Measurements from ENCODE around the gene OTOP2. TPM values are rescaled to one million over a fixed set of nuclear protein-coding genes. Genes with fewer than 3 reads are reported as not detected.

The OTOP2 gene
- total and polyA plus RNA-seq, 2 of the 8 experiments (the other 6 are each of a cell fraction or from before 2014, with no cell fraction given), result 0.23 TPM; not detected in 1

DNA sequence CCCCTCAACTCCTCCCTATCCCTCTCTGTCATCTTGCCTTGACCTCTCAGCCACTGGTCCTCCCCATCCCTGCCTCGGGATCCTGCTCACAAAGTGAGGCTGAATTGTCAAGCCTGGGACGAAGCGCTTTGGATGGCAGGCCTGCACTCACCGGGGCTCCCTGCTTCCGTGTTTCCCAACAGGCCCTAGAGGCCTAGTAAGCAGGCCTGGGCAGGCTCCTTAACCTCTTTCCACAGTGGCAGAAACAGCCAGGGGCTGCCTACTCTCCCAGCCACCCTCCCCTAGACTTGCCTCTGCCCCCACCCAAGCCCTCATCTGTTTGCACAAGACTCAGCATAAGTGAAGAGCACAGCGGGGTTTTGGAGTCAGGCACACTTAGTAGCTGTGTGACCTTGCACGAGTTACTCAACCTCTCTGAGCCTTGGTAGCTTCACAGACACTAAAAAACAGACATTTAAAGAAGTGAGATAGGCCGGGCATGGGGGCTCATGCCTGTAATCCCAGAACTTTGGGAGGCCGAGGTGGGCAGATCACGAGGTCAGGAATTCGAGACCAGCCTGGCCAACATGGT, 25.6 kb upstream of the OTOP2 start:
- H2BK12ac ChIP-seq (ENCODE audit: low read depth, low read length), result no peak overlapping the region
- H3K4me3 ChIP-seq (ENCODE audit: extremely low read depth in 1 of 4, insufficient read depth in 2 of 4, low read depth in 3 of 4, low read length in 4 of 4), result no peak overlapping the region
- no peak overlapping the region for H2BK120ac ChIP-seq (replicated peaks; ENCODE audit: low read depth, low read length)
- no peak overlapping the region for H2AFZ ChIP-seq (ENCODE audit: low read length)
- H3K27ac ChIP-seq (ENCODE audit: low read depth, low read length), result no peak overlapping the region
- H3K36me3 ChIP-seq (ENCODE audit: control insufficient read depth in 2 of 4, insufficient read depth in 4 of 4, low read length in 3 of 4), result no peaks in the 10 kb centered on the region
- FAIRE-seq (no peak), DNase-seq (ENCODE audit: low read depth in 1 of 2, low spot score in 2 of 2) (no peak)
- no peak overlapping the region for H3K56ac ChIP-seq (replicated peaks; ENCODE audit: insufficient read length, low read depth, low read length)
- no peak overlapping the region for H3K14ac ChIP-seq (ENCODE audit: insufficient read length)
- peaks cover 0 to 6% (median 2%) of the 10 kb centered on the region in 4 experiments; a peak in 3 of 7 replicates for H3K4me1 ChIP-seq (replicated peaks in 1 of 4; ENCODE audit: control insufficient read depth in 3 of 4, insufficient read depth in 4 of 4, low read length in 3 of 4)
- no peak overlapping the region for H4K91ac ChIP-seq (replicated peaks; ENCODE audit: insufficient read length, low read length)
- ChIA-PET POLR2A (ENCODE audit: partially characterized antibody) (interaction anchor here (2.3 kb wide), 1 partner anchor 25 kb away, joined by 8 read pairs; the partner anchor contains the start of gene FDXR), CTCF (ENCODE audit: partially characterized antibody) (interaction anchor here (0.6 to 2.3 kb wide), 4 partner anchors 15 to 64 kb away, joined by 3 to 7 read pairs (median 4); no protein-coding TSS in a partner anchor)
- no peaks in the 10 kb centered on the region for H4K20me1 ChIP-seq (replicated peaks in 1 of 2; ENCODE audit: control insufficient read depth in 1 of 2, insufficient read depth in 2 of 2, low read length in 2 of 2)
- H2BK15ac ChIP-seq (ENCODE audit: low read length), result no peak overlapping the region
- peaks cover 5 to 32% (median 22%) of the 10 kb centered on the region in 4 experiments for H3K27me3 ChIP-seq (replicated peaks in 1 of 4; ENCODE audit: control insufficient read depth in 3 of 4, extremely low read depth in 1 of 4, insufficient read depth in 3 of 4, low read length in 3 of 4)
- no peaks in the 10 kb centered on the region for H3K9me3 ChIP-seq (ENCODE audit: insufficient read depth in 2 of 2, low read depth in 1 of 2, low read length in 1 of 2)
- no peak overlapping the region for H3K23ac ChIP-seq (ENCODE audit: insufficient read length)
- H4K8ac ChIP-seq (ENCODE audit: extremely low read depth, insufficient read depth, low read length), result no peak overlapping the region
- peaks cover 5% of the 10 kb centered on the region for H3K23me2 ChIP-seq (ENCODE audit: low read depth, low read length)
- H3K4me2 ChIP-seq (ENCODE audit: insufficient read depth in 1 of 2, low read depth in 2 of 2, low read length in 2 of 2), result no peak overlapping the region
- WGBS, 2 experiments (ENCODE audit: extremely low coverage in 1 of 2, insufficient coverage in 1 of 2, insufficient read length in 1 of 2, insufficient replicate concordance in 2 of 2, low coverage in 1 of 2, low lambda C conversion rate in 2 of 2, missing lambda C conversion rate in 1 of 2), result 81% methylated on average over 9 of the region's 11 CpGs; no CpG with 5 or more reads in 1 of the 2 experiments
- no peak overlapping the region for H3K4ac ChIP-seq (replicated peaks; ENCODE audit: insufficient read length, low read depth, low read length)
- no peak overlapping the region for H4K5ac ChIP-seq (ENCODE audit: insufficient read length, low read depth, low read length)
- no peak overlapping the region for H2BK20ac ChIP-seq (ENCODE audit: low read length)
- TF ChIP-seq CBX5 (IDR thresholded peaks at IDR 0.05; ENCODE audit: low read depth, low read length) (no peak), KDM5A (IDR thresholded peaks at IDR 0.05; ENCODE audit: low read length) (no peak), KDM1A (IDR thresholded peaks at IDR 0.05; ENCODE audit: borderline replicate concordance, low read length) (0 out of 2 replicates have a peak, but pooled peaks have one; percentile 51)
- H2AK5ac ChIP-seq (ENCODE audit: low read depth, low read length), result no peak overlapping the region
- no peaks in the 10 kb centered on the region for H3K79me1 ChIP-seq (ENCODE audit: low read depth, low read length)
- no peak overlapping the region for H2BK5ac ChIP-seq (ENCODE audit: low read depth, low read length)
- H3K18ac ChIP-seq (ENCODE audit: extremely low read depth, low read length), result no peak overlapping the region
- H3K9ac ChIP-seq (replicated peaks in 1 of 4; ENCODE audit: extremely low read depth in 1 of 4, low read depth in 3 of 4, low read length in 3 of 4), result no peak overlapping the region
- no peaks in the 10 kb centered on the region for H3K79me2 ChIP-seq (ENCODE audit: control insufficient read depth in 1 of 2, insufficient read depth in 2 of 2, low read length in 2 of 2)
